Stimulated activated naive CD4-positive, alpha-beta T cell (primary cell): Measurements from ENCODE around the gene AKR7A2.

ENCODE experiments used
- DNase-seq, 6 experiments: peaks; one replicate each; lab custom pipeline; 2025; lab: John Stamatoyannopoulos, UW

Gene AKR7A2

GRCh38 chr1:19343617-19344350 is 31.8 kb upstream of the AKR7A2 start:
- DNase-seq: no peak

- DNase-seq: no peak
Measured at GRCh38 chr1:19342894-19343616, 31.1 kb upstream of the AKR7A2 start.

- DNase-seq: peak in 1 of 6 experiments; percentile 33
Measured at GRCh38 chr1:19342062-19342750, 30.3 kb upstream of the AKR7A2 start.

- DNase-seq: peak; percentile 41 to 73 (median 66)
Measured at GRCh38 chr1:19341201-19342061, 29.5 kb upstream of the AKR7A2 start.

GRCh38 chr1:19340387-19340937 is 28.5 kb upstream of the AKR7A2 start:
- DNase-seq: no peak

- no peak for DNase-seq
Measured at GRCh38 chr1:19339214-19339861, 27.4 kb upstream of the AKR7A2 start.

GRCh38 chr1:19338323-19338762 is 26.4 kb upstream of the AKR7A2 start:
- no peak for DNase-seq

GRCh38 chr1:19337289-19337688 is 25.3 kb upstream of the AKR7A2 start:
- no peak for DNase-seq

GRCh38 chr1:19336543-19336942 is 24.6 kb upstream of the AKR7A2 start:
- no peak for DNase-seq

- no peak for DNase-seq
Measured at GRCh38 chr1:19333587-19334354, 21.8 kb upstream of the AKR7A2 start.

GRCh38 chr1:19332832-19333231 is 20.9 kb upstream of the AKR7A2 start:
- DNase-seq: no peak

GRCh38 chr1:19331262-19331878 is 19.4 kb upstream of the AKR7A2 start:
- DNase-seq: no peak

- no peak for DNase-seq
Measured at GRCh38 chr1:19330449-19331135, 18.6 kb upstream of the AKR7A2 start.

- no peak for DNase-seq
Measured at GRCh38 chr1:19329611-19330010, 17.7 kb upstream of the AKR7A2 start.

- DNase-seq: no peak
Measured at GRCh38 chr1:19329188-19329587, 17.2 kb upstream of the AKR7A2 start.

GRCh38 chr1:19328486-19328885 is 16.5 kb upstream of the AKR7A2 start:
- no peak for DNase-seq

GRCh38 chr1:19327736-19328135 is 15.8 kb upstream of the AKR7A2 start:
- no peak for DNase-seq

GRCh38 chr1:19327301-19327700 is 15.4 kb upstream of the AKR7A2 start:
- DNase-seq: no peak

- DNase-seq: no peak
Measured at GRCh38 chr1:19326748-19327065, 14.8 kb upstream of the AKR7A2 start.
